Loucy (cell line): ENCODE results near the gene DDR1.
A peak's percentile ranks its signal among the peaks of the same experiment; 100 is the strongest.
"Not testable (repeated sequence)": the region's sequence is repeated elsewhere in the genome, so short reads cannot be mapped to it uniquely, and the experiment has no call there.

Source experiments
- H2AFZ ChIP-seq: fragments of 200-600 bp; sonication (generic); 2 replicates; pipeline ENCODE4 v1.6.0; 2016; ENCODE audit warnings: antibody characterized with exemption, mild to moderate bottlenecking, low read length, moderate library complexity
- H3F3A ChIP-seq: fragments of 200-600 bp; 2 replicates; pipeline ENCODE4 v1.6.0; 2016; ENCODE audit warnings: antibody characterized with exemption, low read depth, mild to moderate bottlenecking
- H3K27me3 ChIP-seq: fragments of 200-600 bp; sonication (generic); 2 replicates; pipeline ENCODE4 v1.6.1; 2014; ENCODE audit warnings: low read length, mild to moderate bottlenecking; ENCODE audit not compliant: insufficient read depth, poor library complexity, severe bottlenecking
- H3K36me3 ChIP-seq: fragments of 200-600 bp; sonication (generic); 2 replicates; pipeline ENCODE4 v1.6.1; 2016; ENCODE audit warnings: low read length; ENCODE audit not compliant: insufficient read depth
- H3K4me1 ChIP-seq: fragments of 200-600 bp; sonication (generic); 2 replicates; pipeline ENCODE4 v1.5.1; 2014; ENCODE audit warnings: low read length, mild to moderate bottlenecking; ENCODE audit not compliant: insufficient read depth, poor library complexity, severe bottlenecking
- H3K4me2 ChIP-seq: fragments of 200-600 bp; sonication (generic); 2 replicates; pipeline ENCODE4 v1.6.0; 2014; ENCODE audit warnings: antibody characterized with exemption, low read length, low read depth, mild to moderate bottlenecking; ENCODE audit not compliant: poor library complexity, severe bottlenecking
- H3K4me3 ChIP-seq: fragments of 200-600 bp; sonication (generic); 2 replicates; pipeline ENCODE4 v1.5.1; 2014; ENCODE audit warnings: low read length, mild to moderate bottlenecking, mixed read lengths; ENCODE audit not compliant: poor library complexity, severe bottlenecking
- H3K79me2 ChIP-seq: fragments of 200-600 bp; sonication (generic); 2 replicates; pipeline ENCODE4 v1.6.1; 2014; ENCODE audit warnings: low read length; ENCODE audit not compliant: insufficient read depth
- H3K9ac ChIP-seq: fragments of 200-600 bp; sonication (generic); 2 replicates; pipeline ENCODE4 v1.6.0; 2014; ENCODE audit warnings: mild to moderate bottlenecking, low read depth, low read length, moderate library complexity; ENCODE audit not compliant: poor library complexity, severe bottlenecking
- H3K9me2 ChIP-seq: fragments of 200-600 bp; sonication (generic); replicated peaks from 2 replicates; pipeline ENCODE4 v1.6.1; 2016; ENCODE audit warnings: low read depth, low read length, mixed read lengths
- H3K9me3 ChIP-seq: fragments of 200-600 bp; sonication (generic); 2 replicates; pipeline ENCODE4 v1.6.1; 2014; ENCODE audit warnings: mild to moderate bottlenecking, antibody characterized with exemption, low read length, low read depth; ENCODE audit not compliant: insufficient read depth
- H4K20me1 ChIP-seq: fragments of 200-600 bp; sonication (generic); 2 replicates; pipeline ENCODE4 v1.6.0; 2014; ENCODE audit warnings: antibody characterized with exemption, low read length, mild to moderate bottlenecking; ENCODE audit not compliant: insufficient read depth, poor library complexity, severe bottlenecking
- EZH2phosphoT487 ChIP-seq: fragments of 200-600 bp; IDR thresholded peaks from 2 replicates; pipeline ENCODE4 v1.6.1; 2018; ENCODE audit warnings: antibody characterized with exemption, mild to moderate bottlenecking, moderate library complexity, borderline replicate concordance
- TF ChIP-seq, protein P1 (sequence below): fragments of 200-600 bp; sonication (generic); conservative IDR thresholded peaks from 2 replicates; pipeline ENCODE4 v1.5.1; 2014; ENCODE audit warnings: mild to moderate bottlenecking, antibody characterized with exemption, low read length

The DDR1 gene

DNA sequence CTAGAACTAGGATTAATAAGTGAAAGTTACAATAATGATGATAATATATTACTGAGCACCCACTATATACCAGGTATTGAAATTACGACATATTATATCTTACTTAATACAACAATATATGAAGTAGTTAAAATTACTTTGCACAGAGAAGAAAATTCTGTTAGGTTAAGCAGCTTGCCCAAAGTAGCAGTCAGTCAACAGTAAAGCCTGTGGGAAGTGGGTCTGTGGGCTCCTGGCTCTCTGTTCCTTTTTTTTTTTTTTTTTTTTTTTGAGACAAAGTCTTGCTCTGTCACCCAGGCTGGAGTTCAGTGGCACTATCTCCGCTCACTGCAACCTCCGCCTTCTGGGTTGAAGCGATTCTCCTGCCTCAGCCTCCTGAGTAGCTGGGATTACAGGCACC is 18.9 kb downstream of the DDR1 start:
- H3K4me2 ChIP-seq = no peak overlapping the region
- no peak overlapping the region for H3K9ac ChIP-seq
- peak overlapping the region; percentile 15; the same call in 1 of the 2 replicates for H2AFZ ChIP-seq
- H3F3A ChIP-seq = no peaks in the 10 kb centered on the region
- no peaks in the 10 kb centered on the region for H3K36me3 ChIP-seq
- no peaks in the 10 kb centered on the region for H4K20me1 ChIP-seq
- TF ChIP-seq, protein P1, sequence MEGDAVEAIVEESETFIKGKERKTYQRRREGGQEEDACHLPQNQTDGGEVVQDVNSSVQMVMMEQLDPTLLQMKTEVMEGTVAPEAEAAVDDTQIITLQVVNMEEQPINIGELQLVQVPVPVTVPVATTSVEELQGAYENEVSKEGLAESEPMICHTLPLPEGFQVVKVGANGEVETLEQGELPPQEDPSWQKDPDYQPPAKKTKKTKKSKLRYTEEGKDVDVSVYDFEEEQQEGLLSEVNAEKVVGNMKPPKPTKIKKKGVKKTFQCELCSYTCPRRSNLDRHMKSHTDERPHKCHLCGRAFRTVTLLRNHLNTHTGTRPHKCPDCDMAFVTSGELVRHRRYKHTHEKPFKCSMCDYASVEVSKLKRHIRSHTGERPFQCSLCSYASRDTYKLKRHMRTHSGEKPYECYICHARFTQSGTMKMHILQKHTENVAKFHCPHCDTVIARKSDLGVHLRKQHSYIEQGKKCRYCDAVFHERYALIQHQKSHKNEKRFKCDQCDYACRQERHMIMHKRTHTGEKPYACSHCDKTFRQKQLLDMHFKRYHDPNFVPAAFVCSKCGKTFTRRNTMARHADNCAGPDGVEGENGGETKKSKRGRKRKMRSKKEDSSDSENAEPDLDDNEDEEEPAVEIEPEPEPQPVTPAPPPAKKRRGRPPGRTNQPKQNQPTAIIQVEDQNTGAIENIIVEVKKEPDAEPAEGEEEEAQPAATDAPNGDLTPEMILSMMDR = no peak
- TF ChIP-seq EZH2phosphoT487 = no peak
- no peaks in the 10 kb centered on the region for H3K4me1 ChIP-seq
- H3K9me2 ChIP-seq = no peaks in the 10 kb centered on the region
- H3K27me3 ChIP-seq = no peaks in the 10 kb centered on the region
- H3K4me3 ChIP-seq = no peak overlapping the region
- H3K9me3 ChIP-seq = no peaks in the 10 kb centered on the region
- peaks cover 2% of the 10 kb centered on the region; the same call in 1 of the 2 replicates for H3K79me2 ChIP-seq

DNA sequence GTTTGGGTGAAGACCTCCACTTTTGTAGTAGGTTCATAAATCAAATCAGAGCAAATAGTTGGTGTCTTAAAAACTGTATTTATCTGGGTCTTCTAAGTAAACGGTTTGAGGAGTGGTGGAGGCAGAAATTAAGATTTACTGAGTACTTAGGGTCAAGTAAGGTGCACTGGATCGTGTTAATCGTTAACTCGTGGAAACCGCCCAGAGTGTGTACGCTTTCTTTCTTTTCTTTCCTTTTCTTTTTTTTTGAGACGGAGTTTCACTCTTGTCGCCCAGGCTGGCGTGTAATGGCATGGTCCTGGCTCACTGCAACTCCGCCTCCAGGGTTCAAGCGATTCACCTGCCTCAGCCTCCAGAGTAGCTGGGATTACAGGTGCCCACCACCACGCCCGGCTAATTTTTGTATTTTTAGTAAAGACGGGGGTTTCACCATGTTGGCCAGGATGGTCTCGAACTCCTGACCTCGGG is 23.0 kb downstream of the DDR1 start:
- peak overlapping the region; percentile 95 for H3K4me3 ChIP-seq
- H3K9me2 ChIP-seq, H3K36me3 ChIP-seq, H4K20me1 ChIP-seq, H3K4me1 ChIP-seq, H3K27me3 ChIP-seq, H3F3A ChIP-seq, H3K9me3 ChIP-seq: not testable (repeated sequence)
- H3K79me2 ChIP-seq = peaks cover 20% of the 10 kb centered on the region
- peak overlapping the region; percentile 62 for H3K4me2 ChIP-seq
- H3K9ac ChIP-seq = peak overlapping the region; percentile 92
- H2AFZ ChIP-seq = peak overlapping the region; percentile 87

DNA sequence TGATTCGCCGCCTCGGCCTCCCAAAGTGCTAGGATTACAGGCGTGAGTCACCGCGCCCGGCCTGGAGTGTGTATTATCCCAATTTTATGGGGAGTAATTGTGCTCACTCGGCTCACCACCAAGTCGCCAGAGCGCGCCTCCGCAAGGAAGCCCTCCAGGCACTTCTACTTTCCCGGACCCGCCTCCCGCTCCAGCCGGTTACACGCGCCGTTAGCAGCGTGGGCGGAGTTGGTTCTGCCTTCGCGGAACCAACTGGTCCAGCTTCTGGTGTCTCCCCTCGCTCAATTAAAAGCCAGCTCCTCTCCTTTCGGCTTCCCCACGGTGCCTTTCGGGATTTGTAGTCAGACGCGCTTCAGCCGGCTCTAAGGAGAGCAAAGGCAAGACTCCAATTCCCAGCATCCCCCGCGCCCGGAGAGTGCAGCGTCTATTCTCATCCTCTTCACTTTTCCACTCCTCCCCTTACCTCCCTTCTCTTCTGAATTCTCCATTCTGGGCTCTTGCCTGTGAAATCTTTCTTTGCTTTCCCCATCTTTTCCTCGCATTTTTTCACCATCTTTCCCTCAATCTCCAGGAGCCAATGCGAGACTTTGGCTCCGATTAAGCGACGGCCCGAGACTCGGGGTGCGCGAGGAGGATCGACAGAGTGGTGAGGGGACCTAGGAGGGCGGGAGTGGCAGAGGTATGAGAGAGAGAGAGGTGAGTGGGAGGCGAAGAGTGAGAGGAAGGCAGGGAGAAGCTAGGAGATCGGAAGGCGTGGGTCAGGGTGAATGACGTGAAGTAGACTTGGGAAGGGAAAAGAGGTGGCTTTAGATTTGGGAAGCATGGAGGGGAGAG is 23.7 kb downstream of the DDR1 start, which contains the start of gene GTF2H4:
Gene GTF2H4 (plus strand): TSS at position 450 of the 834 bp plus-strand sequence.
- H3K4me2 ChIP-seq = peak within 1 kb of the TSS; percentile 80

More for the DNA sequence above, 23.7 kb downstream of the DDR1 start, which contains the start of gene GTF2H4:
- no peaks in the 10 kb centered on the region for H3K9me3 ChIP-seq
- peak within 1 kb of the TSS; percentile 95 for H3K4me3 ChIP-seq
- no peaks in the 10 kb centered on the region for H3F3A ChIP-seq
- no peaks in the 10 kb centered on the region for H3K27me3 ChIP-seq
- peaks cover 20% of the 10 kb centered on the region for H3K79me2 ChIP-seq
- H3K36me3 ChIP-seq = no peaks in the 10 kb centered on the region
- peak within 1 kb of the TSS; percentile 92 for H3K9ac ChIP-seq
- H2AFZ ChIP-seq = peak within 1 kb of the TSS; percentile 87
- H4K20me1 ChIP-seq = no peaks in the 10 kb centered on the region
- peaks cover 4% of the 10 kb centered on the region for H3K4me1 ChIP-seq
- TF ChIP-seq, protein P1 = no peak
- TF ChIP-seq EZH2phosphoT487 = no peak
- no peaks in the 10 kb centered on the region for H3K9me2 ChIP-seq
